ENCODE results near the gene SFXN5.
"Not testable (repeated sequence)": the region's sequence is repeated elsewhere in the genome, so short reads cannot be mapped to it uniquely, and the experiment has no call there.

SFXN5 gene

DNA sequence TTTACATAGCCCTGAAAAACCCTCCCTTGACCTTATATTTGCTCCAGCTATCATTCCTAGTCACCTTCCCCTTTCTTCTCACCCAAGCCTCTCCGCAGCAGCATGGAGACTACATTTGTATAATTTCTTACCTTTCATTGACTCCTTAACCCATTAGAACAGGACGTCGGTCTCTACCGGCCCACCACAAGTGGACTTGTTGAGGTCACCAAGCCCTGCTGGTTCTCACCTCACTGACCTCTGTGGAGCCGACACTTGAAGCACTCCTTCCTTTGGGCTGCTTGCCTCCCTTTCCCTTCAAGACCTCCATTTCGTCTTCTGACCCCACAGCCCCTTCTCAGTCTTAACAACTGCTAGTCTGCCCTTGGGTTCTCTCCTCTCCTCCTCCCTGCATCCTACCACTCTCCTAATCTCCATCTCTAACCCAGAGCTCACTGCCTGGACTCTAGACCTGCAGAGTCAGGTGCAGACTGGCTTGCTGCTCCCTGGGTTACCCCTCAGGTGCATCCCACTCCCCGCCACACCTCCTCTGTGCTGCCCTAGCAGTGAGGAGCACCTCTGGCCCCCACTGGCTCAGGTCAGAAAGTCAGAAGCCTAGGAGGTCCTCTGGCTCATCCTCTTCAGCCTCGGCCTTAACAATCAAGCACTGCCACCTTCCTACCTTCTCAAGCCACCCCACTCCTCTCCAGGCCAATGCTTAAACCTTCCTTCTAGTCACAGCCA, 5.3 kb upstream of the SFXN5 start:
- no peak for DNase-seq

DNA sequence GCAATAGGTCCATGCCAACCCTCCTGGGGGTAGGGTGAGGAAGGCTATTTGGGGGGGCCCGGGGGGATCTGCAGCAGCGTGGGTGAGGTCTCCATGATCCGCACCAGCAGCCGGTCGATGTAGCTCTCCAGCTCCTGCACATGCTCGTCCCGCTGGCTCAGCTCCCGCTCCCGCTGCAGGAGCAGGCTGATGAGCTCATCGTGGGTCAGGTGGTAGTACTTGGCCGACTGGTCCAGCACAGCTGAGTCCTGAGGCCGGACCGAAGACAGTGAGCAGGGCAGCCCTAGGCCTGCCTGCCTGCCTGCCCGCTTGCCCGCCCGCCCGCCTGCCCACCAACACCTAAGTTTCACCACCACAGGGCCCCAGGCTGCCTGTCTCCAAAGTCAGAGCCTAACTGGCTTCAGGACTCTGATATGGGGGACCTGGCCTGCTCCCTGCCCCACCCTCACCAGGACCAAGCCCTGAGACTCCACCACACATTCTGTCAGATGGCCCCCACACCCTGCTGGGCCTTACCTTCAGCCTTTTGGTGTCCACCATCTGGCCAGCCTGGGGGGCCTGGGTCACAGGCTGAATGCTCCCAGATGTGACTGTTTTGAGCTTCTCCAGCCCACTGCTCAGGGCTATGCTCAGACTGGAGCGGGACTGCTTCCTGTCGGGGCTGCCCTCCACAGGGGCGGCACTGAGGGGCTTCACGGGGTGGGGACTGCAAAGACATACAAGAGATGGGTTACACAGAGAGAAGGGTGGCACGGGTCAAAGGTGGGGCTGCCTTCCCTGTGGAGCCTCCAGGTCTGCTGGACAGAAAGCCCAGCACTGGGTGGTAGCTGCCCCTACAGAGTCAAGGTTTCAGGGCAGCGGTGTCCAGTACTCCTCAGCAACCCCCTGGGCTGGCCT, 4.2 kb upstream of the SFXN5 start:
- no peak for DNase-seq

DNA sequence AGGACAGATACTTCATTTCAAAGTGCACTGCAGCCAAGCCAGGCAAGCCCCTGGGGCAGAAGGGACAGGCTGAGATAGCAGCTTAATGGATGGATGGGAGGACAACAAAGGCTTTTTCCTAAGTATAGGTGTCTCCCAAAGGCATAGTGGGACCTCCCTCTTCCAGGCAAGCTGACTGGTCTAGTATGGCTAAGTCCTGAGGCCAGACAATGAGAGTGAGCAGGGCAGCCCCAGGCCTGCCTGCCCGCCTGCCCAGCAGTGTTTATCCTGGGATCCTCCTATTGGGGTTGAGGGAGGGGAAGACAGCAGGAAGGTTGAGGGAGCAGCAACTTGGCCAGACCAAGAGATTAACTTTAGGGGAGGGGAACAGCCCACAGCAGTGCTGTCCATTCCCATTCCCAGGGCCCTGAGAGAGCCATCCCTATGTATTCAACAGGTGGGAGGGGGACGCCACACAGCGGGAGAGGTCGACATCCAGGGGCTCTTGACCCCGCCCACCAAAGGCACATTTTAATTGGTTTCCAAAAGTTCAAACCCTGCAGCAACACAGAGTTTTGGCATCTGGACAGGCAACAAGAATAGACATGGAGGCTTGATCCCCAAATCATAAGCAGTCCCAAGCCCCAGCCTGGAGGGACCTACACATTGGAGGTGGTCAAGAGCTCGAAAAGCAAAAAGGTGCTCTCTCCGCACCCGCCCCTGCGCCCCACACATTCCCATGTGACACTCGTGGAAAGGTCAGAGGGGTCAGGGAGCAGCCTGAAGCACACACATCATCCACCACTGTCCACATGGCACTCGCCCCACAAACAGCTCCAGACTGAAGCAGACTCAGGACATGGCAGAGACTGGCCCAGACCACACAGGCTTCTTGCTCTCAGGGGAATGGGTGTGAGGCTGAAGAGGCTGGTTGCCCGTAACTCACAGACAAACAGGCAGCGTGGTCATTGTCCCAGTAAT, 2.9 kb upstream of the SFXN5 start:
- DNase-seq, result no peak

DNA sequence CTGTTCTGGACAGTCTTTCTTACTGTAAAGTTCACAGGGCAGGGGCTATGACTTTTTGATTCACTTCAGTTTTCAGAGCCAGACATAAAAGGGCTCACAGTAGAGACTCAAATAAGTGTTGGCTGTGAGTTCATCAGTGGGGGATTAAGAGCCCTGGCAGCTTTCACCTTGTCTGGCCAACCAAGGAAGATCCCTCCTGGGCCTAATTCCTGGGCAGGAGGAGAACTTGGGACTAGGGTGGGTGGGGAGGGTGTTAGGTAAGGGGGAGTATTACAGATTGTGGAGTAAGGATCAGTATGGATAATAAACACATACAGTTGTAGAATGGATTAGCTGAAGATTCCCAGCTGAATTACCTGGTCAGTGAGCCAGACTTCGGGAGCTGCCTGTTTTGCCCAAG, 904 bp upstream of the SFXN5 start:
- no peak for DNase-seq

DNA sequence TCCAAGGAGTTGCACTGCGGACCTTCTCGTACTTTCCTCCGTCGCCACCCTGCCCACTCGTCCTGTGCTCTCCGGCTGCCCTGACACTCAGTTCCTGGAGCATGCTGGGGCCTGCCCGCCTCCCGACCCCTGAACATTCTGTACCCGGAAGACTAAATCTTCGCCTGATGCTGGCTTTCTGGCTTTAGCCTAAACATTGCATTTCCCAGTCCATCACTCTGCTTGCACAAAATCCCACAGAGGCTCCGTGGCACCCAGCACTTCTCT, 550 bp upstream of the SFXN5 start:
- DNase-seq, result no peak

GRCh38 chr2:73070643-73071359, 711 bp downstream of the SFXN5 start:
- DNase-seq, result peak; percentile 32

GRCh38 chr2:73069855-73070642, 1.5 kb downstream of the SFXN5 start:
- no peak for DNase-seq

DNA sequence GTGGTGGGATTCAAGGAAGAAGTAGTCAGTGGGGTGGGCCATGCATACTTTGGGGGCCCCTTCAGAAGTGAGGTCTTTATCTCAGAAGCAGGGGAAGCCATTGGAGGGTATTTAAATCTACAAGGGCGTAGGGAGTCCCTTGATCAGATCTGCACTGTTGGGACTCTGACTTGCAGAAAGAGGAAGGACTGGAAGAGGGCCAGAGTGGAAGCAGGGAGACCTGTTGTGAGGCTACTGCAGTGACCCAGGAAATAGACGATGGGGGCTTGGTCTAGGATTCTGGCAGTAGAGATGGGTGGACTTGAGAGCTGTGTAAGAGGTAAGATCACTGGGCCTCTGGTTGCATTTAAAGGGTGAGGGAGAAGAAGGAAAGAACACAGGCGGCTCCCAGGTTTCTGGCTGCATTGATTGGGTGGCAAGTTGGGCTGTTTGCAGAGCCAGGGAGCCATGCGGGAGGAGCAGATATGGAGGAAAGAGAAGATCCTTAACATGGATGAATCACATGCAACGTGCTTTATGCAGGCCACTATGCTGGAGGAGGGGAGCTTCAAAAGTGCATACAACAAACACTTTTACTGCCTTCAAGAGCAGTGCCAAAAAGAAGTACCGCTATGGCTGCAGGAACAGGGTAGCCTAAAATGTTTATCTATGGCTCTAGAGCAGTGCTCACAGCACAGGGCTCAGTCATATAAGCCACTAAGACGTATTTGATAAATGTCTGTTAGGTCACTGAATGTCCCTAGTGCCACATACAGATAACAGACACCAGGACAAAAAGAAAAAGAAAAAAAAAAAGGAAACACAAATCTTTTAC, 2.3 kb downstream of the SFXN5 start:
- DNase-seq, result no peak

DNA sequence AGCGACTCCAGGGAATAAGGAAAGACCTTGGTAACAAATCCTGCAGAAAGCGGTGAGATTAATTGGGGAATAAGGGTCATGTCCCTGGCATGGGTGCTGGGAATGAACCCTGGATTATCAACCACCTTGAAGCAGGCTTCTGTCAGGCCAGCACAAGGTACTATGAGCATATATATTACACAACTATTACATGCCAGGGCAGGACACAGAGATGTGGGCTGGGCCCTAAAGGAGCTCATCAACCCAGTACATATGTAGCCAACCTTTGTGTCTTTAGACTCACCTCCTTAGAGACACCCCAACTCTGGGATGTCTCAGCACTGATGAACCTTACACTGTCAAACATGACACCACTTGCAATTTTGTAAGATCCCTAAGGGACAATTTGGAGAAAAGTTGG, 3.4 kb downstream of the SFXN5 start:
- no peak for DNase-seq

DNA sequence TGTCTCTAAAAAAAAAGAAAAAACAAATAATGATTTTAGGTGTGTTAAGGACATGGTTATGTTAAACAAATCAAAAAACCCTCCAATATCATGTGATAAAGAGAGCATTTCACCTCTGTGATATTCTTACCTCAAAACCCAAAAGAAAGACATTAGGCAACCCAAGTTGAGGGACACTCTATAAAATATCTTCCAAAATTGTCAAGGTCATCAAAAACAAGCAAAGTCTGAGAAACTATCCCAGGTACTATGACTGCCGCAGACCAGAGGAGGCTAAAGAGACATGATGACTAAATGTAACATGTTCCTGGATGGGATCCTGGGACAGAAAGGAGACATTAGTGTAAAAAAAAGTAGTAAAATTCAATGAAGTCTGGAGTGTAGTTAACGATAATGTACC, 4.5 kb downstream of the SFXN5 start:
- no peak for DNase-seq

DNA sequence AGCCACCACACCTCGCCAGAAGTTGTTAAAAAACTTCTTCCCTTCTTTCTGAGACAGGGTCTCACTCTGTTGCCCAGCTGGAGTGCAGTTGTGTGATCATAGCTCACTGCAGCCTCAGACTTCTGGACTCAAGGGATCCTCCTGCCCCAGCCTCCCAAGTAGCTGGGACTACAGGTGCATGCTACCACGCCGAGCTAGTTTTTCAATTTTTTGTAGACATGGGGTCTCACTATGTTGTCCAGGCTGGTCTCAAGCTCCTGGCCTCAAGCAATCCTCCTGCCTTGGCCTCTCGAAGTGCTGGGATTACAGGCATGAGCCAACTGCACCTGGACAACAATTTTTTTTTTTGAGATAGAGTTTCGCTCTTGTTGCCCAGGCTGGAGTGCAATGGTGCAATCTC, 6.4 kb downstream of the SFXN5 start:
- not testable (repeated sequence) for DNase-seq

GRCh38 chr2:73063909-73064875, 7.3 kb downstream of the SFXN5 start:
- no peak for DNase-seq

GRCh38 chr2:73063472-73063871, 8.0 kb downstream of the SFXN5 start:
- DNase-seq, result no peak

GRCh38 chr2:73059106-73059505, 12.4 kb downstream of the SFXN5 start:
- no peak for DNase-seq

GRCh38 chr2:73054980-73055379, 16.5 kb downstream of the SFXN5 start:
- no peak for DNase-seq

- no peak for DNase-seq
Measured at GRCh38 chr2:73053316-73054114, 18.0 kb downstream of the SFXN5 start.

DNA sequence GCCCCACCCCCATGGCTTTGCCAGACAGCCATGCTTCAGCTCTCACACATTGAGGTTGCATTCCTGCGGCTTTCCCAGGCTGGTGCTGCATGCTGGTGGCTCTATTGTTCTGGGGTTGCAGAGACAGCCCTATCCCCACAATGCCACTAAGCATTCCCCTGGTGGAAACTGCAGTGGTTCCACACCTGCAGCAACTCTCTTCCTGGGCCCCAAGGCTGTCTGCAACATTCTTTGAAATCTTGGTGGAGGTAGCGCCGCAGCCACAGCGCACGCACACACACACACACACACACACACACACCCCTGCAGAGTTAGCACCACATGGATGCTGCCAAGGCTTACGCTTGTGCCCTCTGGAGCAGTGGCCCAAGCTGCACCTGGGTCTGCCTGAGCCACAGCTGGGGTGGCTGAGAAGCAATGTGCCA, 21.4 kb downstream of the SFXN5 start:
- no peak for DNase-seq

GRCh38 chr2:73043929-73044832, 27.3 kb downstream of the SFXN5 start:
- no peak for DNase-seq
